ENCODE measurements around the gene MAB21L3.

MAB21L3 gene

GRCh38 chr1:116176306-116176789 is 65.1 kb downstream of the MAB21L3 start:
- DNase-seq (ENCODE audit: low read depth) = no peak
- no peak for TF ChIP-seq CTCF (conservative IDR thresholded peaks at IDR 0.05; ENCODE audit: low read depth, low read length)
- no peak overlapping the region for H3K4me3 ChIP-seq (ENCODE audit: low read length)

- no peak for DNase-seq (ENCODE audit: low read depth)
- TF ChIP-seq CTCF (conservative IDR thresholded peaks at IDR 0.05; ENCODE audit: low read depth, low read length) = no peak
- H3K4me3 ChIP-seq (ENCODE audit: low read length) = no peak overlapping the region
Measured at GRCh38 chr1:116177861-116178260, 66.7 kb downstream of the MAB21L3 start.

- no peak for DNase-seq (ENCODE audit: low read depth)
- H3K4me3 ChIP-seq (ENCODE audit: low read length) = no peak overlapping the region
- no peak for TF ChIP-seq CTCF (conservative IDR thresholded peaks at IDR 0.05; ENCODE audit: low read depth, low read length)
Measured at GRCh38 chr1:116178837-116179236, 67.6 kb downstream of the MAB21L3 start.

- TF ChIP-seq CTCF (conservative IDR thresholded peaks at IDR 0.05; ENCODE audit: low read depth, low read length) = no peak
- DNase-seq (ENCODE audit: low read depth) = no peak
- H3K4me3 ChIP-seq (ENCODE audit: low read length) = no peak overlapping the region
Measured at GRCh38 chr1:116179419-116179818, 68.2 kb downstream of the MAB21L3 start.

- no peak for TF ChIP-seq CTCF (conservative IDR thresholded peaks at IDR 0.05; ENCODE audit: low read depth, low read length)
- no peak overlapping the region for H3K4me3 ChIP-seq (ENCODE audit: low read length)
- no peak for DNase-seq (ENCODE audit: low read depth)
Measured at GRCh38 chr1:116179964-116180363, 68.8 kb downstream of the MAB21L3 start.

- no peak for DNase-seq (ENCODE audit: low read depth)
- TF ChIP-seq CTCF (conservative IDR thresholded peaks at IDR 0.05; ENCODE audit: low read depth, low read length) = no peak
- no peak overlapping the region for H3K4me3 ChIP-seq (ENCODE audit: low read length)
Measured at GRCh38 chr1:116182019-116182714, 71.0 kb downstream of the MAB21L3 start.
